Peyer's patch (tissue), 4 donors: ENCODE measurements around the gene GAS6. TPM values are rescaled to one million over a fixed set of nuclear protein-coding genes. Genes with fewer than 3 reads are reported as not detected.
A peak's percentile ranks its signal among the peaks of the same experiment; 100 is the strongest.

Experiments
- DNase-seq, 3 donors: peaks; one replicate each; pipeline ENCODE4 v3.0.0-alpha.2; 2017 to 2019
- H3K27ac ChIP-seq, 4 donors: fragments of 200-600 bp; sonication (generic); one replicate each; pipeline ENCODE4 v1.5.1; 2016 to 2019
- H3K27me3 ChIP-seq, 2 donors: fragments of 200-600 bp; sonication (generic); one replicate each; pipeline ENCODE4 v1.5.1; 2019
- H3K36me3 ChIP-seq, 3 donors: fragments of 200-600 bp; sonication (generic); one replicate each; pipeline ENCODE4 v1.5.1; 2016 to 2019
- H3K4me1 ChIP-seq, 4 donors: fragments of 200-600 bp; sonication (generic); one replicate each; pipeline ENCODE4 v1.5.1; 2016 to 2019
- H3K4me3 ChIP-seq, 4 donors: fragments of 200-600 bp; sonication (generic); 1 replicate in 3 of 4; 2 replicates in 1 of 4; pipeline ENCODE4 v1.5.1; 2016 to 2019; ENCODE audit warnings: mild to moderate bottlenecking in 1 of 4
- H3K9me3 ChIP-seq, 4 donors: fragments of 200-600 bp; sonication (generic); one replicate each; pipeline ENCODE4 v1.5.1; 2016 to 2019; ENCODE audit warnings: mild to moderate bottlenecking in 1 of 4
- POLR2A ChIP-seq, 2 donors: fragments of 450-650 bp; IDR thresholded peaks; one replicate each; pipeline ENCODE4 v1.5.1; 2017; ENCODE audit warnings: antibody characterized with exemption in 2 of 2, mild to moderate bottlenecking in 2 of 2, moderate library complexity in 2 of 2
- total RNA-seq, 4 donors: library from RNA; depleted of rRNA; stranded (reverse); fragments of >200 nt; gene quantifications; one replicate each; pipeline ENCODE4 v1.1.0, GENCODE V29; 2016
- TF ChIP-seq, protein P1 (sequence below), 6 experiments: fragments of 450-650 bp in 4 of 6; fragments of 200-600 bp in 2 of 6; sonication (generic) in 1 of 6; IDR thresholded peaks; one replicate each; pipeline ENCODE4 v1.5.1; 2017 to 2019; ENCODE audit warnings: antibody characterized with exemption in 6 of 6, mild to moderate bottlenecking in 3 of 6, moderate library complexity in 1 of 6

The GAS6 gene
- total RNA-seq, 4 donors from 2014 or later = 132 to 226 (median 154) TPM

DNA sequence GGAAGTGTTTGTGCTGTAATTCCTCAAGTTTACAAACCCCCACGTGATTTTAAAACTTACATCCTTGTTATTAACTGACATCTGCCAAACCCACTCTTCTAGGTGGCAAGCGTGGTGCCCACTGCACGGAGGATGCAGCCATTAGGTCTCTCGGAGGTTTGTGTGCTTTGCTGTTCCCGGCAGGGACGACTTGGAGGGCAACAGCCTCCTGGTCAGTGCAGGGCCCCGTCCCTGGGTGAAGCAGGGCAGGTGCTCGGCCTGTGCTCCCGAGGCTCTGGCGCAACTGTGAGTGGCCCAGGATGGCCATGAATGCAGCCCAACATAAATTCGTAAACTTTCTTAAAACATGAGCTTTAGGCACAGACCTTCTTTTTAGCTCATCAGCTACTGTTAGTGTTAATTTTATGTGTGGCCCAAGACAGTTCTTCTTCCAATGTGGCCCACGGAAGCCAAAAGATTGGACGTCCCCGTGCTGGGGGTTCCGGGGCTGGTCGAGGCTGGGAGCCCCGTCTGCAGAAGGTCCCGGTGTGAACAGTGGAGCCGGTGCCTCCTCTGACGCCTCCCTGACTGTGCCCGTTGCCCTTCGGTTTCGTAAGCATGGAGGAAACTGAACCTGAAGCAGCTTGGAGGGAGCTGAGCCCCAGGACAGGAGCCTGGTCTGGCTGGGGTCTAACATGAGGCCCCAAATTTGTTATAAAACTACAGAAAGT, 11.9 kb downstream of the GAS6 start:
- no peak overlapping the region for H3K4me3 ChIP-seq
- no peaks in the 10 kb centered on the region for H3K27me3 ChIP-seq
- peaks cover 7 to 81% (median 25%) of the 10 kb centered on the region in 4 donors for H3K4me1 ChIP-seq

DNA sequence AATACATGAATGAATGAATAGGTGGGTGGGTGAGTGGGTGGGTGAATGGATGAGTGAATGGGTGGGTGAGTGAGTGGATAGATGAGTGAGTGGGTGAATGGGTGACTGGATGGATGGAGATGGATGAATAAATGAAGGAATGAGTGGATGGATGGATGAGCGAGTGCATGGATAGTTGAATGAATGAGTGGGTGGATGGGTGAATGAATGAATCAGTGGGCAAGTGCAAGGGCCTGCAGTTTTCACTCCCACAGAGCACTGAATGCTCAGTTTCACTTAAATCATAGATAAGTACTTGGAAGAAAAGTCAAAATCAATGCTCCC, 12.4 kb downstream of the GAS6 start:
- no peak for TF ChIP-seq POLR2A (IDR thresholded peaks at IDR 0.05)
- TF ChIP-seq, protein P1, sequence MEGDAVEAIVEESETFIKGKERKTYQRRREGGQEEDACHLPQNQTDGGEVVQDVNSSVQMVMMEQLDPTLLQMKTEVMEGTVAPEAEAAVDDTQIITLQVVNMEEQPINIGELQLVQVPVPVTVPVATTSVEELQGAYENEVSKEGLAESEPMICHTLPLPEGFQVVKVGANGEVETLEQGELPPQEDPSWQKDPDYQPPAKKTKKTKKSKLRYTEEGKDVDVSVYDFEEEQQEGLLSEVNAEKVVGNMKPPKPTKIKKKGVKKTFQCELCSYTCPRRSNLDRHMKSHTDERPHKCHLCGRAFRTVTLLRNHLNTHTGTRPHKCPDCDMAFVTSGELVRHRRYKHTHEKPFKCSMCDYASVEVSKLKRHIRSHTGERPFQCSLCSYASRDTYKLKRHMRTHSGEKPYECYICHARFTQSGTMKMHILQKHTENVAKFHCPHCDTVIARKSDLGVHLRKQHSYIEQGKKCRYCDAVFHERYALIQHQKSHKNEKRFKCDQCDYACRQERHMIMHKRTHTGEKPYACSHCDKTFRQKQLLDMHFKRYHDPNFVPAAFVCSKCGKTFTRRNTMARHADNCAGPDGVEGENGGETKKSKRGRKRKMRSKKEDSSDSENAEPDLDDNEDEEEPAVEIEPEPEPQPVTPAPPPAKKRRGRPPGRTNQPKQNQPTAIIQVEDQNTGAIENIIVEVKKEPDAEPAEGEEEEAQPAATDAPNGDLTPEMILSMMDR (IDR thresholded peaks at IDR 0.05) = no peak
- H3K9me3 ChIP-seq = no peaks in the 10 kb centered on the region
- no peak overlapping the region for H3K4me3 ChIP-seq
- DNase-seq = no peak
- H3K27me3 ChIP-seq = no peaks in the 10 kb centered on the region
- peak overlapping the region in 1 of 4 donors; percentile 66 for H3K27ac ChIP-seq
- peaks cover 0 to 8% (median 0%) of the 10 kb centered on the region in 3 donors for H3K36me3 ChIP-seq
- H3K4me1 ChIP-seq = peaks cover 7 to 76% (median 24%) of the 10 kb centered on the region in 4 donors

More for the DNA sequence above, 11.9 kb downstream of the GAS6 start:
- no peak for DNase-seq
- TF ChIP-seq POLR2A (IDR thresholded peaks at IDR 0.05) = no peak
- TF ChIP-seq, protein P1 (IDR thresholded peaks at IDR 0.05) = no peak
- no peaks in the 10 kb centered on the region for H3K9me3 ChIP-seq
- peaks cover 0 to 5% (median 0%) of the 10 kb centered on the region in 3 donors for H3K36me3 ChIP-seq
- peak overlapping the region in 3 of 4 donors; percentile 21 to 66 (median 37) for H3K27ac ChIP-seq

DNA sequence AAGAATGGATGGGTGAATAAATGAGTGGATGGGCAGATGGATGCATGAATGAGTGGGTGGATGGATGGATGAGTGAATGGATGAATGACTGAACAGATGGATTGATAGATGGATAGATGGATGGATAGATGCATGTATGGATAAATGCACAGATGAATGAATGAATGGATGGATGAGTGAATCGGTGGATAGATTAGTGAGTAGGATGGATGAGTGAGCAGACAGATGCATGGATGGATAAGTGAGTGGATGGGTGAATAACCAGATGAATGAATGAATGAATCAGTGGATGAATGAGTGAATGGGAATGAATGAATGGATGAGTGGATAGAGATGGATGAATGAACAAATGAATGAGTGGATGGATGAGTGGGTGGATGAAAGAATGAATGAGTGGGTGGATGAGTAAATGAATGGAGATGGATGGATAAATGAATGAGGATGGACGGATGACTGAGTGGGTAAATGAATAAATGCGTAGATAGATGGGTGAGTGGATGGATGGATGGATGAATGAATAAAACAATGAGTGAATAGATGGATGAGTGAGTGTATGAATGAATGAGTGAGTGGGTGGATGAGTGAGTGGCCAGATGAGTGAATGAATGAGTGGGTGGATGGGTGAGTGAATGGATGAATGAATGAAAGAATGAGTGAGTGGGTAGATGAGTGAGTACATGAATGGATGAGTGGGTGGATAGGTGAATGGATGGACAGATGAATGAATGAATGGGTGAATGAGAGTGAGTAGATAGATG, 13.0 kb downstream of the GAS6 start:
- TF ChIP-seq POLR2A (IDR thresholded peaks at IDR 0.05) = no peak
- TF ChIP-seq, protein P1 (IDR thresholded peaks at IDR 0.05) = no peak
- DNase-seq = no peak
- H3K4me1 ChIP-seq = peaks cover 7 to 75% (median 23%) of the 10 kb centered on the region in 4 donors

DNA sequence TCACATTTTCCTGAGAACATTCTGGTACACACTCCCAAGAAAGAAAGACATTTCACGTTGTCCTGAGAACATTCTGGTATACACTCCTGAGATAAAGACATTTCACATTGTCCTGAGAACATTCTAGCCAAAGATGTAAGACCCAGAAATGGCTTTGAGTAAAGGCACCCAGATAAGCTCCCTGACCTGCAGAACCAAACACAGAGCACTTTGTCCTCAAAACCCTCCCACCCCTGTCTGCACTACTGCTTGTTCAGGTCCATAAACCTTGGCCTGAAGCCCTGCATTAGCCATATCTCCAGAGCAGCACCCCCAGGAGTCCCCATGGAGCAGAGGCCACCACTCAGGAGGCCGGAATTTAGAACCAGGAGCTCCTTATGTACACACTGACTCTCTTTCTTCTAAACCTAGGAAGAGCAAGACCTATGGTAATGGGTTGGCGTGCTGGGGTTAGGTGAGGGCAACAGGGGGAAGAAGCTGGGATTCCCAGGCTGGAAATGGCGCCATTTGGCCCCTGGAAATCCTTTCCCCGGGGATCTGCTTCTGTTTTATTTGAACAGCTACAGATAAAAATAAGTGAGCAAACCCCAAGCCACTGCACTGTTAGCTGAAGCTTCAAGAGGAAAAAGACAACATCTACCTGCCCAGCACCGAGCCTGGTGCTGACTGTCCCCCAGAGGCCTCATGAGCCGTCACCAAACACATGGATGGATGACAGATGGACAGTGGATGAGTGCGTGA, 13.7 kb downstream of the GAS6 start:
- TF ChIP-seq, protein P1 (IDR thresholded peaks at IDR 0.05) = no peak
- TF ChIP-seq POLR2A (IDR thresholded peaks at IDR 0.05) = no peak
- peak in 2 of 3 donors; percentile 37 to 44 for DNase-seq
- Histone ChIP-seq H3K9me3 (no peaks in the 10 kb centered on the region), H3K4me3 (no peak overlapping the region), H3K27ac (no peak overlapping the region), H3K27me3 (no peaks in the 10 kb centered on the region), H3K36me3 (peaks cover 0 to 15% (median 0%) of the 10 kb centered on the region in 3 donors), H3K4me1 (peaks cover 7 to 74% (median 18%) of the 10 kb centered on the region in 4 donors)

More for the DNA sequence above, 13.0 kb downstream of the GAS6 start:
- no peak overlapping the region for H3K27ac ChIP-seq
- no peaks in the 10 kb centered on the region for H3K27me3 ChIP-seq
- no peaks in the 10 kb centered on the region for H3K9me3 ChIP-seq
- H3K36me3 ChIP-seq = peaks cover 0 to 12% (median 0%) of the 10 kb centered on the region in 3 donors
- H3K4me3 ChIP-seq = no peak overlapping the region

DNA sequence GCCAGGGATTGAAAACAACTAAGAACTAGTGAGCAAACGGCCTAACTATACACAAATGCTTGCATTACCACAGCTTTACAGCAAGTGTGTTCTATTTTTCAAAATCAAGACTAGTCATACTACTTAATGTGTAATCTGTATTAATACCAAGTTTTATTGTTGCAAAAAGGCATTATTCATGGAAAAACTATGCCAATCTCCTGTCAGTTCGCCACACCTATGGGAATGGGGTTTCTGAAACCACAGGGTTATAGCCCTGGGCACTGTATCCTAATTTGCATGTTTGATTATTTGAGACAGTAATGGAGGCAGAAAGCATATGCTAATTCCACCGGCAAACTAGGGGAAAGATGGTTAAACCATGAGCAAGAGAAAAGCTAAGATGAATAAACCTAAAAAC, 14.3 kb downstream of the GAS6 start:
- no peak overlapping the region for H3K4me3 ChIP-seq
- H3K9me3 ChIP-seq = no peaks in the 10 kb centered on the region
- H3K27me3 ChIP-seq = no peaks in the 10 kb centered on the region
- H3K4me1 ChIP-seq = peaks cover 5 to 74% (median 14%) of the 10 kb centered on the region in 4 donors
- H3K27ac ChIP-seq = peak overlapping the region in 1 of 4 donors; percentile 23
- H3K36me3 ChIP-seq = peaks cover 0 to 15% (median 0%) of the 10 kb centered on the region in 3 donors
- TF ChIP-seq, protein P1 (IDR thresholded peaks at IDR 0.05) = no peak
- TF ChIP-seq POLR2A (IDR thresholded peaks at IDR 0.05) = no peak
- DNase-seq = no peak
